Gastroesophageal sphincter (tissue), 4 donors: Measurements from ENCODE around the gene F10. TPM values are rescaled to one million over a fixed set of nuclear protein-coding genes. Genes with fewer than 3 reads are reported as not detected.

Experiments
- ATAC-seq: fragments of 150-250 bp; one replicate; pipeline ENCODE4 v1.9.1; 2016; ENCODE audit warnings: mild to moderate bottlenecking, moderate library complexity
- H3K27ac ChIP-seq, 4 donors: fragments of 200-600 bp; sonication (generic) in 3 of 4; 1 replicate in 3 of 4; 2 replicates in 1 of 4; pipeline ENCODE4 v1.5.1; 2016 to 2019
- H3K27me3 ChIP-seq: fragments of 200-600 bp; sonication (generic); one replicate; pipeline ENCODE4 v1.5.1; 2019
- H3K36me3 ChIP-seq, 2 donors: fragments of 200-600 bp; sonication (generic); one replicate each; pipeline ENCODE4 v1.5.1; 2019; ENCODE audit warnings: control low read depth in 1 of 2
- H3K4me1 ChIP-seq, 3 donors: fragments of 200-600 bp; sonication (generic); 1 replicate in 2 of 3; 2 replicates in 1 of 3; pipeline ENCODE4 v1.5.1; 2016 to 2019; ENCODE audit warnings: control low read depth in 2 of 3
- H3K4me3 ChIP-seq, 2 donors: fragments of 200-600 bp; sonication (generic); one replicate each; pipeline ENCODE4 v1.5.1; 2019; ENCODE audit warnings: mild to moderate bottlenecking in 1 of 2, moderate library complexity in 1 of 2
- H3K9me3 ChIP-seq, 3 donors: fragments of 200-600 bp; sonication (generic); one replicate each; pipeline ENCODE4 v1.5.1; 2017 to 2019; ENCODE audit warnings: control low read depth in 2 of 3
- EP300 ChIP-seq: sonication (generic); formaldehyde crosslinking; IDR thresholded peaks from one replicate; pipeline ENCODE4 v1.6.1; 2017; ENCODE audit warnings: antibody characterized with exemption, mild to moderate bottlenecking
- POLR2A ChIP-seq, 2 donors: fragments of 450-650 bp; IDR thresholded peaks; one replicate each; pipeline ENCODE4 v1.6.1; 2017; ENCODE audit warnings: antibody characterized with exemption in 2 of 2, mild to moderate bottlenecking in 2 of 2, moderate library complexity in 1 of 2
- POLR2AphosphoS5 ChIP-seq: sonication (generic); formaldehyde crosslinking; IDR thresholded peaks from one replicate; pipeline ENCODE4 v1.6.1; 2017; ENCODE audit warnings: antibody characterized with exemption
- WGBS, 2 donors: methylation state at CpG; one replicate each; pipeline ENCODE4 v1.1.5; 2018; ENCODE audit warnings: low coverage in 1 of 2; 5-methylcytosine and 5-hydroxymethylcytosine counted together
- total RNA-seq, 4 donors: library from RNA; depleted of rRNA; stranded (reverse); fragments of >200 nt; gene quantifications; one replicate each; pipeline ENCODE4 v1.1.0, GENCODE V29; 2016
- TF ChIP-seq, protein P1 (sequence below), 4 experiments: fragments of 200-600 bp in 2 of 4; fragments of 450-650 bp in 2 of 4; sonication (generic) in 1 of 4; IDR thresholded peaks; one replicate each; pipeline ENCODE4 v1.5.1; 2017 to 2019; ENCODE audit warnings: antibody characterized with exemption in 4 of 4, mild to moderate bottlenecking in 2 of 4, moderate library complexity in 2 of 4

Gene F10
- total RNA-seq, 4 donors from 2014 or later = 6.9 to 51.7 (median 12.0) TPM

GRCh38 chr13:113155201-113155600, 32.6 kb downstream of the F10 start:
- TF ChIP-seq POLR2A (IDR thresholded peaks at IDR 0.05) (no peak), EP300 (no peak), POLR2AphosphoS5 (no peak)
- Histone ChIP-seq H3K27ac (no peak overlapping the region), H3K27me3 (peaks cover 19% of the 10 kb centered on the region), H3K4me1 (peaks cover 0 to 25% (median 7%) of the 10 kb centered on the region in 3 donors), H3K9me3 (no peaks in the 10 kb centered on the region), H3K36me3 (no peaks in the 10 kb centered on the region), H3K4me3 (no peak overlapping the region)
- 74 to 100% methylated on average over 1 to 3 of the region's 3 CpGs for WGBS, 2 donors
- ATAC-seq = no peak

- Histone ChIP-seq H3K4me1 (peaks cover 0 to 25% (median 7%) of the 10 kb centered on the region in 3 donors), H3K27ac (no peak overlapping the region), H3K36me3 (no peaks in the 10 kb centered on the region), H3K9me3 (no peaks in the 10 kb centered on the region), H3K27me3 (peaks cover 28% of the 10 kb centered on the region), H3K4me3 (no peak overlapping the region)
- WGBS, 2 donors = 79 to 84% methylated on average over 7 to 9 of the region's 9 CpGs
- ATAC-seq = no peak
- TF ChIP-seq POLR2A (IDR thresholded peaks at IDR 0.05) (no peak), EP300 (no peak), POLR2AphosphoS5 (no peak)
- TF ChIP-seq, protein P1, sequence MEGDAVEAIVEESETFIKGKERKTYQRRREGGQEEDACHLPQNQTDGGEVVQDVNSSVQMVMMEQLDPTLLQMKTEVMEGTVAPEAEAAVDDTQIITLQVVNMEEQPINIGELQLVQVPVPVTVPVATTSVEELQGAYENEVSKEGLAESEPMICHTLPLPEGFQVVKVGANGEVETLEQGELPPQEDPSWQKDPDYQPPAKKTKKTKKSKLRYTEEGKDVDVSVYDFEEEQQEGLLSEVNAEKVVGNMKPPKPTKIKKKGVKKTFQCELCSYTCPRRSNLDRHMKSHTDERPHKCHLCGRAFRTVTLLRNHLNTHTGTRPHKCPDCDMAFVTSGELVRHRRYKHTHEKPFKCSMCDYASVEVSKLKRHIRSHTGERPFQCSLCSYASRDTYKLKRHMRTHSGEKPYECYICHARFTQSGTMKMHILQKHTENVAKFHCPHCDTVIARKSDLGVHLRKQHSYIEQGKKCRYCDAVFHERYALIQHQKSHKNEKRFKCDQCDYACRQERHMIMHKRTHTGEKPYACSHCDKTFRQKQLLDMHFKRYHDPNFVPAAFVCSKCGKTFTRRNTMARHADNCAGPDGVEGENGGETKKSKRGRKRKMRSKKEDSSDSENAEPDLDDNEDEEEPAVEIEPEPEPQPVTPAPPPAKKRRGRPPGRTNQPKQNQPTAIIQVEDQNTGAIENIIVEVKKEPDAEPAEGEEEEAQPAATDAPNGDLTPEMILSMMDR (IDR thresholded peaks at IDR 0.05) = no peak
These were observed 33.5 kb downstream of the F10 start for GRCh38 chr13:113155982-113156655.

- WGBS, 2 donors = 56 to 59% methylated on average over 9 to 12 of the region's 12 CpGs
- Histone ChIP-seq H3K9me3 (no peaks in the 10 kb centered on the region), H3K27ac (no peak overlapping the region), H3K36me3 (no peaks in the 10 kb centered on the region), H3K27me3 (peaks cover 34% of the 10 kb centered on the region), H3K4me3 (no peak overlapping the region), H3K4me1 (peaks cover 0 to 20% (median 7%) of the 10 kb centered on the region in 3 donors)
- TF ChIP-seq POLR2AphosphoS5 = no peak
- TF ChIP-seq, protein P1 (IDR thresholded peaks at IDR 0.05) = no peak
- no peak for TF ChIP-seq POLR2A (IDR thresholded peaks at IDR 0.05)
- no peak for TF ChIP-seq EP300
- no peak for ATAC-seq
These were observed 34.8 kb downstream of the F10 start for GRCh38 chr13:113157206-113157928.

GRCh38 chr13:113157929-113158747, 35.5 kb downstream of the F10 start, which contains the start of gene PROZ:
TSS of gene PROZ (plus strand) at chr13:113158648. CDS start at chr13:113158661, 13 bp downstream.
- no peak for ATAC-seq
- Histone ChIP-seq H3K9me3 (no peaks in the 10 kb centered on the region), H3K27me3 (peaks cover 41% of the 10 kb centered on the region), H3K4me1 (peaks cover 0 to 12% (median 3%) of the 10 kb centered on the region in 3 donors), H3K36me3 (no peaks in the 10 kb centered on the region), H3K27ac (no peak within 1 kb of the TSS), H3K4me3 (no peak within 1 kb of the TSS)
- WGBS, 2 donors = 59 to 67% methylated on average over 2 to 9 of the region's 16 CpGs
- TF ChIP-seq EP300 (no peak), POLR2AphosphoS5 (no peak), POLR2A (IDR thresholded peaks at IDR 0.05) (no peak)
- TF ChIP-seq, protein P1 (IDR thresholded peaks at IDR 0.05) = no peak

DNA sequence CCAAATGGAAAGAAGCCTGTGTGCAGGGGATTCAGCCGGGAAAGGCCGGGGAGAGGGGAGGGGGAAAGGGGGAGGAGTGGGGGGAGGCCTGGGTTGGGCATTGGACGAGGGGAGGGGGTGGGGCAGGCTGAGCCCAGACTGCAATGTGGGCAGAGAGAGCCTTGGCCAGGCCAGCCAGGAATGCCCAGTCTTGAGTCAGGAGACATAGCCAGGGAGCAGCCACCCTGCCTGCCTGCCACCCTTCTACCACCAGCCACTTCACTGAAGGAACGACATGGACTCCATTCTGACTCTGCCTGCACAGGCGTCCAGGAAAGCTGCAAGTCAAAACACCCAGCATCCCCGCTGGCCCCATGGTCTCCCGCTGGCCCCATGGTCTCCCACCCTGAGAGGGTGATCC, 36.3 kb downstream of the F10 start:
- Histone ChIP-seq H3K27ac (no peak overlapping the region), H3K9me3 (no peaks in the 10 kb centered on the region), H3K4me3 (no peak overlapping the region), H3K27me3 (peaks cover 46% of the 10 kb centered on the region), H3K4me1 (peaks cover 0 to 8% (median 0%) of the 10 kb centered on the region in 3 donors), H3K36me3 (no peaks in the 10 kb centered on the region)
- ATAC-seq = no peak
- TF ChIP-seq POLR2AphosphoS5 = no peak
- TF ChIP-seq, protein P1 (IDR thresholded peaks at IDR 0.05) = no peak
- TF ChIP-seq EP300 = no peak
- no peak for TF ChIP-seq POLR2A (IDR thresholded peaks at IDR 0.05)
- 50 to 90% methylated on average over 2 of the region's 7 CpGs for WGBS, 2 donors
